K562 (cell line): Measurements from ENCODE around the gene THYN1.

Experiments
- EHMT2 ChIP-seq: fragments of 450-650 bp; IDR thresholded peaks from 2 replicates; pipeline ENCODE4 v1.6.1; 2018; ENCODE audit warnings: antibody characterized with exemption
- FOXK2 ChIP-seq, 2 experiments: fragments of 450-650 bp; IDR thresholded peaks in 1 of 2; conservative IDR thresholded peaks in 1 of 2; 2 replicates each; pipeline ENCODE4 v1.6.1; 2016; ENCODE audit warnings: low read depth in 2 of 2, mild to moderate bottlenecking in 1 of 2
- FOXM1 ChIP-seq, 2 experiments: fragments of 450-650 bp in 1 of 2; sonication (generic) in 1 of 2; formaldehyde crosslinking in 1 of 2; IDR thresholded peaks; 2 replicates each; pipeline versions ENCODE4 v1.6.1 to v1.9.0; 2017 to 2022; ENCODE audit warnings: low read depth in 2 of 2, mild to moderate bottlenecking in 2 of 2, missing genetic modification reagents in 1 of 2, moderate library complexity in 1 of 2
- NFIC ChIP-seq: fragments of 450-650 bp; IDR thresholded peaks from 2 replicates; pipeline ENCODE4 v1.6.1; 2017; ENCODE audit warnings: mild to moderate bottlenecking, inconsistent platforms
- NR2F6 ChIP-seq: fragments of 450-650 bp; formaldehyde crosslinking; IDR thresholded peaks from 2 replicates; pipeline ENCODE4 v1.4.0; 2020; ENCODE audit warnings: mild to moderate bottlenecking
- POLR2A ChIP-seq: fragments of 450-650 bp; conservative IDR thresholded peaks from 2 replicates; pipeline ENCODE4 v1.6.1; 2016
- POLR3A ChIP-seq: IDR thresholded peaks from 2 replicates; pipeline ENCODE4 v1.6.1; 2011; ENCODE audit warnings: borderline replicate concordance, mild to moderate bottlenecking, moderate library complexity; ENCODE audit not compliant: insufficient read length, insufficient read depth; ENCODE audit errors: extremely low read depth
- SNRNP70 ChIP-seq: fragments of 200-400 bp; formaldehyde crosslinking; optimal IDR thresholded peaks from 2 replicates; pipeline ENCODE3; 2017; ENCODE audit warnings: low read depth, low read length
- SP1 ChIP-seq: sonication (generic); formaldehyde crosslinking; IDR thresholded peaks from 2 replicates; pipeline ENCODE4 v1.8.1; 2022; ENCODE audit warnings: mild to moderate bottlenecking, missing genetic modification reagents
- TEAD2 ChIP-seq: fragments of 450-650 bp; IDR thresholded peaks from 2 replicates; pipeline ENCODE4 v1.6.1; 2016; ENCODE audit warnings: missing genetic modification characterization, control low read depth, missing compliant biosample characterization
- YY1 ChIP-seq, 3 experiments: IDR thresholded peaks; 2 replicates each; pipeline ENCODE4 v1.6.1; 2011; ENCODE audit warnings: low read length in 2 of 3, mild to moderate bottlenecking in 2 of 3, moderate library complexity in 2 of 3, borderline replicate concordance in 1 of 3, control low read depth in 1 of 3, low read depth in 1 of 3; ENCODE audit not compliant: insufficient read depth in 3 of 3, insufficient replicate concordance in 2 of 3, control insufficient read depth in 1 of 3, insufficient read length in 1 of 3; ENCODE audit errors: extremely low read depth in 1 of 3
- TF ChIP-seq, protein P1 (sequence below), 3 experiments: IDR thresholded peaks in 2 of 3; conservative IDR thresholded peaks in 1 of 3; 2 replicates each; pipeline ENCODE4 v1.5.1; 2011 to 2012; ENCODE audit warnings: low read length in 3 of 3, mild to moderate bottlenecking in 3 of 3, control low read depth in 2 of 3, improper control_type of control experiment in 1 of 3, inconsistent platforms in 1 of 3, low read depth in 1 of 3, mixed read lengths in 1 of 3, moderate library complexity in 1 of 3; ENCODE audit not compliant: insufficient read depth in 2 of 3
- TF ChIP-seq, protein P2 (sequence below): fragments of 250-450 bp; sonication (Bioruptor Pico); IDR thresholded peaks from 2 replicates; pipeline ENCODE4 v1.4.0; 2020; ENCODE audit warnings: mild to moderate bottlenecking, moderate library complexity

DNA sequence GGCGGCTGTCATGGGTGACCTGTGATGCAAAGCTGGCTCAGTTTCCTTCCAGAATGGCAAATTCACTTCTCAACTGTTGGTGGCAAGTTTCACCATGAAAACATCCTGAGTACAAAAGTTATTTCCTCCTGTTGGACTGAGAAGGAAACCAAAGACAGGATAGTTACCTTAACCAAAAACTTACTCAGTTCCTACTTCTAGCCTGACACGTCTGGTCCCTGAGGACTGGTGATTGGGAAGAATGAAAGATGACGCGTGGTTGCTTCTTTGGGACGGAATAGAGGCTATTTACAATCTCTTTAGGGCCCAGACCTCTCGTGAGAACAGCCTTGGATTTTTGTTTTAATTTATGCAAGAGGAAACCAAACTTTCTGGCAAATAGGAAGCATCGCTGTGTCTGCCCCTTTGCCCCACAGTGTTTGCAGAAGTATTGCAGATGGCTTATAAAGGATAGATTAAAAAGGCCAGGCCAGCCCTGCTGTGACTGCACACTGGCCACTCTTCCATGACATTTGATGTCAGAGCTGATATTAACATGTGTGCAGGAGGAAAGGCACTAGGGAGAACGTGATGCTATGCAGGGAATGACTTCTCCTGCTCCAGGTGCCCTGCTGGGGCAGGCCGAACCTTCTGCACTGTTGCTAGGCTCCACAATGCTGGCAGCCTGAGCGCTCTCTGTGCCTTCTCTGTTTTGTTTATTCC lies 21.0 kb downstream of the THYN1 start:
- no peak for TF ChIP-seq TEAD2 (tag)
- TF ChIP-seq POLR2A, result no peak
- TF ChIP-seq POLR3A, result no peak
- TF ChIP-seq SNRNP70, result no peak
- no peak for TF ChIP-seq FOXK2 (conservative IDR thresholded peaks at IDR 0.05 in 1 of 2, IDR thresholded peaks at IDR 0.05 in 1 of 2; ENCODE audit: low read depth in 2 of 2)
- TF ChIP-seq FOXM1 (IDR thresholded peaks at IDR 0.05; ENCODE audit: low read depth), result no peak
- TF ChIP-seq FOXM1 (CRISPR knock-in tag; IDR thresholded peaks at IDR 0.05; ENCODE audit: low read depth), result no peak
- TF ChIP-seq EHMT2, result no peak
- TF ChIP-seq SP1, result no peak
- TF ChIP-seq, protein P1, sequence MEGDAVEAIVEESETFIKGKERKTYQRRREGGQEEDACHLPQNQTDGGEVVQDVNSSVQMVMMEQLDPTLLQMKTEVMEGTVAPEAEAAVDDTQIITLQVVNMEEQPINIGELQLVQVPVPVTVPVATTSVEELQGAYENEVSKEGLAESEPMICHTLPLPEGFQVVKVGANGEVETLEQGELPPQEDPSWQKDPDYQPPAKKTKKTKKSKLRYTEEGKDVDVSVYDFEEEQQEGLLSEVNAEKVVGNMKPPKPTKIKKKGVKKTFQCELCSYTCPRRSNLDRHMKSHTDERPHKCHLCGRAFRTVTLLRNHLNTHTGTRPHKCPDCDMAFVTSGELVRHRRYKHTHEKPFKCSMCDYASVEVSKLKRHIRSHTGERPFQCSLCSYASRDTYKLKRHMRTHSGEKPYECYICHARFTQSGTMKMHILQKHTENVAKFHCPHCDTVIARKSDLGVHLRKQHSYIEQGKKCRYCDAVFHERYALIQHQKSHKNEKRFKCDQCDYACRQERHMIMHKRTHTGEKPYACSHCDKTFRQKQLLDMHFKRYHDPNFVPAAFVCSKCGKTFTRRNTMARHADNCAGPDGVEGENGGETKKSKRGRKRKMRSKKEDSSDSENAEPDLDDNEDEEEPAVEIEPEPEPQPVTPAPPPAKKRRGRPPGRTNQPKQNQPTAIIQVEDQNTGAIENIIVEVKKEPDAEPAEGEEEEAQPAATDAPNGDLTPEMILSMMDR (IDR thresholded peaks at IDR 0.05 in 2 of 3, conservative IDR thresholded peaks at IDR 0.05 in 1 of 3; ENCODE audit: insufficient read depth in 2 of 3, low read depth in 1 of 3, low read length in 3 of 3), result no peak
- no peak for TF ChIP-seq YY1 (IDR thresholded peaks at IDR 0.05; ENCODE audit: borderline replicate concordance in 1 of 3, control insufficient read depth in 1 of 3, extremely low read depth in 1 of 3, insufficient read depth in 3 of 3, insufficient read length in 1 of 3, insufficient replicate concordance in 2 of 3, low read depth in 1 of 3, low read length in 2 of 3)
- TF ChIP-seq NFIC, result no peak
- TF ChIP-seq NR2F6, result no peak
- TF ChIP-seq, protein P2, sequence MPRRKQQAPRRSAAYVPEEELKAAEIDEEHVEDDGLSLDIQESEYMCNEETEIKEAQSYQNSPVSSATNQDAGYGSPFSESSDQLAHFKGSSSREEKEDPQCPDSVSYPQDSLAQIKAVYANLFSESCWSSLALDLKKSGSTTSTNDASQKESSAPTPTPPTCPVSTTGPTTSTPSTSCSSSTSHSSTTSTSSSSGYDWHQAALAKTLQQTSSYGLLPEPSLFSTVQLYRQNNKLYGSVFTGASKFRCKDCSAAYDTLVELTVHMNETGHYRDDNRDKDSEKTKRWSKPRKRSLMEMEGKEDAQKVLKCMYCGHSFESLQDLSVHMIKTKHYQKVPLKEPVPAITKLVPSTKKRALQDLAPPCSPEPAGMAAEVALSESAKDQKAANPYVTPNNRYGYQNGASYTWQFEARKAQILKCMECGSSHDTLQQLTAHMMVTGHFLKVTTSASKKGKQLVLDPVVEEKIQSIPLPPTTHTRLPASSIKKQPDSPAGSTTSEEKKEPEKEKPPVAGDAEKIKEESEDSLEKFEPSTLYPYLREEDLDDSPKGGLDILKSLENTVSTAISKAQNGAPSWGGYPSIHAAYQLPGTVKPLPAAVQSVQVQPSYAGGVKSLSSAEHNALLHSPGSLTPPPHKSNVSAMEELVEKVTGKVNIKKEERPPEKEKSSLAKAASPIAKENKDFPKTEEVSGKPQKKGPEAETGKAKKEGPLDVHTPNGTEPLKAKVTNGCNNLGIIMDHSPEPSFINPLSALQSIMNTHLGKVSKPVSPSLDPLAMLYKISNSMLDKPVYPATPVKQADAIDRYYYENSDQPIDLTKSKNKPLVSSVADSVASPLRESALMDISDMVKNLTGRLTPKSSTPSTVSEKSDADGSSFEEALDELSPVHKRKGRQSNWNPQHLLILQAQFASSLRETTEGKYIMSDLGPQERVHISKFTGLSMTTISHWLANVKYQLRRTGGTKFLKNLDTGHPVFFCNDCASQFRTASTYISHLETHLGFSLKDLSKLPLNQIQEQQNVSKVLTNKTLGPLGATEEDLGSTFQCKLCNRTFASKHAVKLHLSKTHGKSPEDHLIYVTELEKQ (CRISPR knock-in tag), result no peak
